Activated CD8-positive, alpha-beta memory T cell treated with anti-CD3 and anti-CD28 coated beads, Interleukin-2, amount 50 U/mL, for 48 hours (primary cell): ENCODE measurements around the gene GNAQ.

Experiments
- DNase-seq: peaks from one replicate; pipeline ENCODE4 v3.0.0-alpha.2; 2020

Gene GNAQ

GRCh38 chr9:77968506-77968905 is 63.1 kb downstream of the GNAQ start:
- DNase-seq: no peak

DNA sequence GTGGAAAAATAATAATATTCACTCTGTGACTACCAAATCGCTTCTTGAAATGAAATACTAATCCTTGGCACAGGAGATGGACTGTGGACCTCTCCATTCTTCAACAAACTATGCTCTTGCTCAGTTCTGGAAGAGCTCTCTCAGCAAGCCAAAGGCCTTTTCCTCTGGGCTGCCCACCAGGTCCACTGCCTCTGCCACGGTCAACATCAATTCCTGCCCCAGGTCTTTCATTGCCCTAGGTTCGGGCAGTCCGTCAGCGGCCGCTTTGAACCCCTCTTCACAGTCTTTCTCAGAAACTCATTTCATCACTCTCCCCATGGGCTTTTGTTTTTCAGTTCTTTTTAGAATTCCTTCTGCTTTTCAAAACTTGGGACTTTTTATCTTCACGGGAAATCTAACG is 64.9 kb downstream of the GNAQ start:
- DNase-seq: no peak

DNA sequence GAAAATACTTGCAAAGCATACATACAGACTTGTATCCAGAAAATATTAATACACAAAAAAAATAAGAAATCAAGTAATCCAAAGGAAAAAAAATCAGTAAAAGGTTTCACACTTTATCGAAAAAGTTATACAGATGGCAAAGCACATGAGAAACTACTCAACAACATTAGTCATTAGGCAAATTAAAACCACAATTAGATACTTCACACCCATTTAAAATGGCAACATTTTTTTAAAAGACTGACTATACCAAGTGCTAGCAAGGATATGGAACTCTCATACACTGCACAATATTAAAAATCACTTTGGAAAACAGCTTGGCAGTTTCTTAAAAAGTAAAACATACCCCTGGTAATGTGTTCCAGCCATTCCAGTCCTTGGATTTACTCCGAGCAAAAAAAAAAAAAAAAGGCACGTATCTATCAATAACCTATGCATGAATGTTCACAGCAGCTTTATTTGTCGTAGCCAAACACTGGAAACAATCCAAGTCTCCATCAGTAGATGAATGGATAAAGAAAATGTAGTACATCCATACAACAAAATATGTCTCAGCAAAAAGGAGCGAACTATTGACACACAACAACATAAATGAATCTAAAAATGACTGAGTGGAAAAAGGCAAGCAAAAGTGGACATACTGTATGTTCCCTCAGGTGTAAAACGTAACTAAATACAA is 66.0 kb downstream of the GNAQ start:
- no peak for DNase-seq

GRCh38 chr9:77964258-77964657 is 67.4 kb downstream of the GNAQ start:
- no peak for DNase-seq

DNA sequence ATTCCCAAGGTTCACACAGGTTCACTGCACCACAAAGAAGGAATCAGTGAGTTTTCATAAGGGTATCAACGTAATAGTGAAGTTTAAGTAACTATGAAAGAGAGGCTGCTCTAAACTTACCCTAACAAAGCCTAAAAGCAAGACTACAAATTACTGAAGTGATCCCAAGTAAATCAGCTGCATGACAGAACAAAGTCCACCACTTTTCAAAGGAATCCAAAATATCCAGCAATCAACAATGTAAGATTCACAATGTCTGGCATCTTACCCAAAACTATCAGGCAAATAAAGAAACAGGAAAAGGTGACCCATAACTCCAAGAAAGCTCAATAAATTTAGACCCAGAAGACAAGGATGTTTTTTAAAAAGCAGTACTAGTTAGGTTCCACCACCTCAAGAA is 70.1 kb downstream of the GNAQ start:
- no peak for DNase-seq

- no peak for DNase-seq
Measured at GRCh38 chr9:77960356-77961153, 71.1 kb downstream of the GNAQ start.

DNA sequence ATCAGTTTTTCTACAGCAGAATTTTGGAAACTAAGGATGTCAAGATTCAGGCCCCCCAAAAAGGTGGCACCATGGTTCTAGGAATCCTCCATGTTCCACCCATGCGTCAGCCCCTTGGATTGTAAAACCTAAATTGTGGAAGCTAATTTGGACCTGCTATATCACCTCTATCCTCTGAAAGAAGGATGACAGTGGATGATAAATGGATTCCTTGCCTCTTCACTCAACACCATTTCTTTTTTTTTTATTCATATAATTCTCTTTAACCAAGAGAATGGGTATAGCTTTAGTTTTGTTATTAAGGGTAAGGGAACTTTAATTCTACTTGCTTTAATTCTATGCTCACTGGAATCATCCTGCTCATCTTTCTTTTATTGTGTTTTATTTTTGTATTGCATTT is 71.8 kb downstream of the GNAQ start:
- no peak for DNase-seq

GRCh38 chr9:77957652-77958051 is 74.0 kb downstream of the GNAQ start:
- no peak for DNase-seq

DNA sequence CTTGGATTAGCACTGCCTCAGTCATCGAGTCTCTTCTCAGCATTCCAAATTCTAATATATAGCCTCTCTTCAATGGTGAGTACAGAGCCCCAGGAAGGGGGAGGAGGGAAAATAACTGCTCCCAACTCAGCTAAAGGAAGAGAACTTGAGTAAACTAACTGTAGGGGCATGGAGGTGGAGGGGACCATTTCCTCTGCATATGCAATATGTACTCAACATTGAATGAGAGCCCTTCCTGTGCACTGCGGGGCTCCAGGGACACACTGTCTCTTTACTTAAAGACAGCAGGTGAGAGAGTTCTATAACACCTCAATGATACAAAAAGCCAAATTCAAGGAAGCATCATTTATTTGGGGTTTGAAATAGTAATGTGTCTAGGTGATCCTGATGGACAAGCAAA is 75.1 kb downstream of the GNAQ start:
- no peak for DNase-seq

GRCh38 chr9:77954666-77955015 is 77.0 kb downstream of the GNAQ start:
- no peak for DNase-seq

DNA sequence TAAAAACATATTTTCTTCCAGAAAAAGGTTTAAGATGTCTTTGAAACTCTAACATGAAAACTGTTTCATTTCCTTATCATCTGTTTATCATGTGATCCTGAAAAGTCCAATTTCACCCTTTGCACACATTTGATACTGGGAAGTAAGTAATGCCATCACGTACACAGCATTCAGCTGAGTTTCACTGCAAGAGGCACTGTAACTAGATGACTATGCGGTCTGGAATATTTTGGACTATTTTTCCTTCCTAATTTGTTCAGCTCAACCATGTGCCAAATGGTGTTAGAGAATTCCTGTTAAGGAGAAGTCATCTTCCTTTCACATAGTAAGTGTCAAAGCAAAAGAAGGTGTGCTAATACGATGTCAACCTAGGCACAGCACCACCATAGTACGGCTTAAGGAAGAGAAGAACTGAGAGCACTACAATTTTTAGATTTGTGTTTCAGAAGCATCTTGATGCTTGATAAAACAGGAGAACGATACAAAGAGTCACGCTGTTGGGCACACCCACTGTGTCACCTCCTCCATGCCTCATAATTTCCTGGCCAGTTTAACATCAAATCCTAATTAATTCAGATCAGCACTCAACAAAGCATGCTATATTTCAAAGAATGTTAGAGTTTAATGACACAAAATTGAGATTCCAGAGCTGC is 77.5 kb downstream of the GNAQ start:
- no peak for DNase-seq

- DNase-seq: no peak
Measured at GRCh38 chr9:77953590-77953989, 78.0 kb downstream of the GNAQ start.

GRCh38 chr9:77952635-77953328 is 78.8 kb downstream of the GNAQ start:
- DNase-seq: no peak

- no peak for DNase-seq
Measured at GRCh38 chr9:77951369-77951768, 80.2 kb downstream of the GNAQ start.

- no peak for DNase-seq
Measured at GRCh38 chr9:77949751-77950436, 81.7 kb downstream of the GNAQ start.

GRCh38 chr9:77947651-77948050 is 84.0 kb downstream of the GNAQ start:
- no peak for DNase-seq

DNA sequence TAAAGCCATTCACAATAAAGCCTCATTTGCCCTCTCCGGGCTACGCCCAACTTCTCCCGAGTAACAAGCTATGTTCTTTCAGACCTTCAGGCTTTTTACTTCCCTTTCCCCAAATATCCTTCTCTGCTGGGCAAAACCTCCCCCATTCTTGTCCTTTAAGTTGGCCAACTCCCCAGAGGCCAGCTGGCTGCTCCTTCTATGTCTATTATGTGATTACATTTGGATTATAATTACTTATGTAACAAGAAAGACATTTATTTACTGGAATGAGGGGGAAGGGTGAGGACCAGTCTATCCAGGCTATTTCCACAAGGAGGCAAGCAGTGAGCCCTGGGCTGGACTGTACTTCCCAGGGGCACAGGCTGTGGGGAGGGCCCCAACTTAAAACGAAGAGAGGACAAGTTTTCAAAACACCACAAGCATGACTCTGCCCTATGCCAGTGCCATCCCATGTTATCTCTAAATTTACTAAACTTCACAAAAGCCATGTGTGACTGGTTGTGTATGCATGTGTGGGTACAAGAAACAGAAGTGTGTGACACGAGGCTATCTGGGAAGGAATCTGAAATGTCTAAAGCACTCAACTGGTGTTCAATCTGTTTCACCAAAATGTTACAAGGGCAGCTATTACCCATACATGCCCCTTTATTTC is 84.5 kb downstream of the GNAQ start:
- no peak for DNase-seq

GRCh38 chr9:77946296-77946695 is 85.3 kb downstream of the GNAQ start:
- no peak for DNase-seq

DNA sequence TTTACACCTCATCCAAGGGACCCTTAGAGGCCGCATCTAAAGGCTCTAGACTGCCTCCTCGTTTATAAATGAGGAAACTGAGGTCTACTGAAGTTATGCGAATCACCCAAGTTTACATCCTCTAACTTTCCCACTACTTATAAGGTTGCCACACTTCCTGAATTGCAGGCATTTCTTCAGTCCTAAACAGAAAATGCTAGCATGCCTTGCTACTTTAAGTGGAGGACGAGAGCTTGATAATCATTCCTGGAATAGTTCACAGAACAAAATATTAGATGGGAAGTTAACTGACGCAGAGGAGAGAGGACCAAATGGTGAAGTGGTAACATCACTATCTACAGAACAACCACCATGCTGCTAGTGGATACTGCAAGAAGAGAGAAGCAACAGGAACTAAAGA is 85.8 kb downstream of the GNAQ start:
- no peak for DNase-seq

GRCh38 chr9:77944556-77945243 is 86.9 kb downstream of the GNAQ start:
- DNase-seq: no peak

DNA sequence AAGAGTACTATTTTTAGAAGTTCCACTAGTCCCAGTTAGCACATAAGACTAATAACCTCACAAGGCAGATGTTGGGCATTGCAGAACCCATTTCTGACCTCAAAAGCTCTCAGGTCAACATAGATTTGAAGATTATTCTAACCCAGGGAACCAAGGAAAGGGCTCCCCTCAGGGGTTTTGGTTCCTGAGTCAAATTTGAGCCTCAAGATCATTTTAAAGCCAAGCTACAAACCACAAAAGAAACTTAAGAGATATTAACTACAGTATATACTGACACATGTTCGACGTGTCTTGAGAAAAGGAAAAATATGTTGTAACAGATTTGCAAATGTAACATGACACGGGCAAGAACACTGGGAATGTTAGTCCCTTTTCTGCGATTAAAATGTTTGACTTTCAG is 88.6 kb downstream of the GNAQ start:
- DNase-seq: no peak

DNA sequence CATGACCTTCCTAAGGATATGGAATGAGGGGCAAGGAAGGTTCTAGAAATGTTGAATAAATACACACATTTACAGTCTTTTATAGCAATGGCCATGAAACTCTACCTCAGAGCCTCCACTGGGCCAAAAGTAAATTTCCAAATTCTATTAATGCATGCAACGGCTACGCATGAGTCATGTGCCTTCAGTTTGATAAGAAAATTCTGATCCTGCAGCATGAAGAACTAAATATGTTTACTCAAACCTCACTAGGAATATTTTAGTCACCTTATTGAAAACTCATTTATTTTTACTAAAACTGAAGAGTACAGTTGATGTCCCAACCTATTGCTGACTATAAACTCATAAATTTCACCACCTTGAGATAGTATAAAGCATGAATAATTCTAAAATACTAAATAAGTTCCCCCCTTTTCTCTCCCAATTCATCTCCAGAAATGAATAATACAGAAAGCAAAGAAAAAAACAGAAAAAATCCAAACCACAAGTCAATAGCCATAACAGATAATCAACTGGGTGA is 92.4 kb downstream of the GNAQ start:
- no peak for DNase-seq
